HG03159 (cell line): ENCODE data around the gene CRTAP.
"Not testable (repeated sequence)": the region's sequence is repeated elsewhere in the genome, so short reads cannot be mapped to it uniquely, and the experiment has no call there.

ENCODE experiments used
- ATAC-seq: cut with Tn5 transposase; IDR thresholded peaks from one replicate; pipeline ENCODE4 v1.9.1; 2021; ENCODE audit warnings: mild to moderate bottlenecking, moderate library complexity; ENCODE audit not compliant: unreplicated experiment

CRTAP gene

GRCh38 chr3:33139006-33139623 is 25.3 kb downstream of the CRTAP start:
- peak; percentile 59 for ATAC-seq

DNA sequence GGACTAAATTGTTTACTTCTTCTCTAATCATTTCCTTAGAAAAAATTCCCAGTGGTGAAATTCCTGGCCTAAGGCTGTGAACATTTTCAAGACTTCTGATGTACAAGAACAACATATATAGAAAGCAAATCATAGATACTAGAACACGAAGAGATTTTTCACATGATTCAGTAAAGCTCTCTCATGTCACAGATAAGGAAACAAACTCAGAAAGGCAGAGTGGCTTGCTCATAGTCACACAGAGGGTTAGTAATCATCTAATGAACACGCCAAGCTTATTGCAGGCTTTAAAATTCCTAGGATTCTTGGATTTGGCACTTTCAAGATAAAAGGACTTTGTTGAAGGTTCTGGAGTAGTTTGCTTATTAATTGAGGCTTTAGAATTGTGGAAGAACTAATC is 26.2 kb downstream of the CRTAP start:
- no peak for ATAC-seq

- no peak for ATAC-seq
Observed at GRCh38 chr3:33141006-33141405, 27.2 kb downstream of the CRTAP start.

- ATAC-seq: no peak
Observed at GRCh38 chr3:33144433-33144832, 30.6 kb downstream of the CRTAP start.

- ATAC-seq: no peak
Observed at GRCh38 chr3:33145221-33145900, 31.5 kb downstream of the CRTAP start.

GRCh38 chr3:33145901-33146580 is 32.2 kb downstream of the CRTAP start:
- ATAC-seq: no peak

DNA sequence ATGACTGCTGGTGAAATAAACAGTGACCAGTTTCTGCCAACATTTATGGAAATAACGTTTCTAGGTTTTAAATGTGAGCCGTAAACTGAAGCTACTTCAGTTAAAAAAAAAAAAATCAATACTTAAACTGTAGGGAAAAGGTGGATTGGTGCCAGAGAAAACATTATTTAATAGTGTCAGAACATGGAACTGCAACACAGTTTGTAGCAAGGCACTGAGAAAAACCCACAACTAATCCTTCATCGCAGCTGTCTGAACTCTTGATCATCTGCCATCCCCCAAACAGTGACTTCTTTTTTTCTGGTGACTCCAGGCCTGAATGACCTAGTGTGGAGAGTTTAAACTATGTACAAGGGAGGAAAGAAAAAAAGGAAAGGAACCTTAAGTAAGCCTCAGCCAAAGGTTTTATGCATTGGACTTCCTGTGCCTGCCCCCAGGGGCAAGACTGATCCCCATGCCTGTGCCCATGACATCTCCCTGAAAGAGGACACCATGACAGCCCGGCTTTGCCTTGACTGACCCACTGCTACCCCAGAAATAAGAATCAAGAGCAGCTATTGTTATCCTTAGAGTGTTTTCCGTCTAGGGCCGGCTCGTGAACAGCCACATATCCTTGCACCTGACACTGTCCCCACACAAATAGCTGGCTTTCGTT is 33.1 kb downstream of the CRTAP start:
- no peak for ATAC-seq

GRCh38 chr3:33149342-33149741 is 35.5 kb downstream of the CRTAP start:
- no peak for ATAC-seq

GRCh38 chr3:33152363-33153360 is 38.8 kb downstream of the CRTAP start:
- ATAC-seq: no peak

DNA sequence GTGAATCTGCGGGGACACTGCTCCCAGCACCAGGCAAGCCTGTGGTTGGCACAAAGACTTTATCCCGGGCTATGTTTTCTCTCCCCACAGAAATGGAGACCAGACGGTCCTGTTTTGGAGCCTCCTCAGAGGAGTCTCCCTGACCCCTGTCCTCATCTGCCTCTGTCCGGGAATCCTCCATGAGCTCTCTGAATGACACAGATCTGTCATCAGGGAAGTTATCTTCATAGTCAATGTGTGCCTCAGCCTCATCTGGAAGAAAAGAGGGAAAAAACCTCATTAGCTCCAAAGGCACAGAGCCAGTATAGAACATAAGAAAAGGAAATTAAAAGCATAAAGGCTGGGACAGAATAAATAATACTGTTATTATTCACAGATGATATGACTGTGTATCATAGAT is 40.0 kb downstream of the CRTAP start:
- no peak for ATAC-seq

- ATAC-seq: no peak
Observed at GRCh38 chr3:33155301-33155700, 41.5 kb downstream of the CRTAP start.

GRCh38 chr3:33159234-33159633 is 45.4 kb downstream of the CRTAP start:
- no peak for ATAC-seq

- ATAC-seq: no peak
Observed at GRCh38 chr3:33159981-33160380, 46.2 kb downstream of the CRTAP start.

DNA sequence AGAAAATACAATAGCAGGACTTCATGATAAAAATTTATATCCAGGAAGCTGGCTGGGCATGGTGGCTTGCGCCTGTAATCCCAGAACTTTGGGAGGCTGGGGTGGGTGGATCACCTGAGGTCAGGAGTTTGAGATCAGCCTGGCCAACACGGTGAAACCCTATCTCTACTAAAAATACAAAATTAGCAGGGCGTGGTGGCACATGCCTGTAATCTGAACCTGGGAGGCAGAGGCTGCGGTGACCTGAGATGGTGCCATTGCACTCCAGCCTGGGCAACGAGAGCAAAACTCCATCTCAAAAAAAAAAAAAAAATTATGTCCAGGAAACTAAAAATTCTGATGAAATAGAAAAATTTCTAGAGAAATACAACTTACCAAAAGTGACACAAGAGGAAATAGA is 48.8 kb downstream of the CRTAP start:
- ATAC-seq: not testable (repeated sequence)

DNA sequence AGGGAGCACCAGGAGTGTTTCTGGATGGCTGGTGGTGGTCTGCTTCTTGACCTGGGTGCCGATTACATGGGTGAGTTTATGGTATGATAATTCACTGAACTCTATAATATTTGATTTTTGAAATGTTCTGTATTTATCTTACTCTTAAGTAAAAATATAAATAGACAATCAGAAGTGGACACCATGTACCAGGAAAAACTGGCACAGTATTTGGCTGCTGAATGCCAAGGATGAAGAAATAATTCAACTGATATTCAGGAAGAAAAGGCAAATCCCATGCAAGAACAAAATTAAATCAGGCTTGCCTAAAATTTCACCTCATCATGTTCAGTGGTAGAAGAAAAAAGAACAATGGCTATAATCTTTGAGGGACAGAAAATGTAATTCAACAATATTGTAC is 51.6 kb downstream of the CRTAP start:
- ATAC-seq: no peak

- ATAC-seq: no peak
Observed at GRCh38 chr3:33166095-33166494, 52.3 kb downstream of the CRTAP start.

- ATAC-seq: no peak
Observed at GRCh38 chr3:33167284-33167683, 53.5 kb downstream of the CRTAP start.

- no peak for ATAC-seq
Observed at GRCh38 chr3:33167716-33168336, 54.0 kb downstream of the CRTAP start.

DNA sequence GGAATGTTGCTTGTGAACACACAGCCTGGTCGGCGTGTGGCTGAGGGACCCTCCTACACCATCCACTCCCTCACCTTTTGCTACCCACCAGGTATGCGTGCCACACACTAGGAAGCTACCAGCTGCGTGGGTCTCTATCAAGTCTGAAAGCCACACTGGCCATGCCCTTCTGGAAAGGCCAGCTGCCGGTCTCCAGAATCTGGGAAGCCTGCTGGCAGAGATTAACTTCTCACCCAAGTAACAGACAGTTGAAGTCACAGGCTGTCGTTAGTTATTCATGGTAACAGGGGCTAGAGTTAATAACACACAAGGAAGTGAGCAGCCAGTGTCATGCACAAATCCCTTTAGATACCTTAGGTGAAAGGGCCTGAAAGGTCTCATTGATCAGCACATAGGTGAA is 56.7 kb downstream of the CRTAP start:
- ATAC-seq: no peak

DNA sequence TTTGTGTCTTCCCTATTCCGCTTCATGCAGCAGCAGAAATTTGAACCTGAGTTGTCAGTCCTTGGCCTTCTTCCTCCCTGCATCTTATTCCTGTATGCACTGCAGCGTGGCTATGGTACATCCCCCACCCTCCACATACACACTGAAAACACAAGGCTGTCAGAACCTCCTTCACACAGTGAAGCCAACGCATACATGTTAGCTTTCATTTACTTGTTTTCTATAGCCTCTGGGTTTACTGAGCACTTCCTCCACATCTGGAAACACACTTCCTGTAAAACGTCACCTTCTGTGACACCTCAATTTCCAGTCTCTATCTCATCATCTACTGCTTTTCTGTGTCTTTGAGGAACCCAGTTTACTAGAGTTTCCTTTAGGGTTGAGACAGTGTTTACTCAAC is 57.8 kb downstream of the CRTAP start:
- no peak for ATAC-seq
